G401 (cell line): ENCODE data around the gene LAMA1. TPM values are rescaled to one million over a fixed set of nuclear protein-coding genes. Genes with fewer than 3 reads are reported as not detected.

Experiments
- DNase-seq: peaks from one replicate; pipeline ENCODE4 v3.0.0-alpha.2; 2015; ENCODE audit warnings: low spot score
- in situ Hi-C: cut with HindIII; loops from 2 replicates; pipeline ENCODE4 v1.10.0; 2016; ENCODE audit warnings: low sequenced_read_pairs, mixed read lengths
- total RNA-seq: library from RNA; depleted of rRNA; stranded (reverse); fragments of >200 nt; shearing (Covaris generic); gene quantifications from 2 replicates; pipeline ENCODE4 v1.2.3, GENCODE V29; 2014

The LAMA1 gene
- total RNA-seq, 1 experiment from 2014 or later: 0.03 TPM

DNA sequence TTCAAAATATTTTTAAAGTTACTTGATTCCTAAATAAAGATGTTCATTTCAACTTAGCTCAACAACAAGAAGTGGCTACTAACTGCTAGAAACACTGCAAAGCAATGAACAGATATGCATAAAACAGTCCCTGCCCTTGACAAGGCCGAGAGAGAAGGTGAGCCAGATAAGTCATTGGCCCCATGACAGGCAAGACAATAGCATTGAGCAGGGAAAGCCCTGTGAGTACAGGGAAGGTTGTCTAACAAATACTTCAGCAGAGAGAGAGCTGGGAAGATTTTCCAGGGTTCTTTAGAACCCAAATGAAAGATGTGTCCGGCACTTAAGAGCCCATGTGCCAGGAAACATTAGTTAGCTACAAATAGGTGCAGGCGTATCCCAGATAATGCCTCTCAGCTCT lies 4.7 kb downstream of the LAMA1 start:
- in situ Hi-C loops: no loop called here

GRCh38 chr18:7111134-7111533 lies 6.5 kb downstream of the LAMA1 start:
- DNase-seq: no peak
- in situ Hi-C loops: no loop called here

More for the DNA sequence above, 4.7 kb downstream of the LAMA1 start:
- no peak for DNase-seq

DNA sequence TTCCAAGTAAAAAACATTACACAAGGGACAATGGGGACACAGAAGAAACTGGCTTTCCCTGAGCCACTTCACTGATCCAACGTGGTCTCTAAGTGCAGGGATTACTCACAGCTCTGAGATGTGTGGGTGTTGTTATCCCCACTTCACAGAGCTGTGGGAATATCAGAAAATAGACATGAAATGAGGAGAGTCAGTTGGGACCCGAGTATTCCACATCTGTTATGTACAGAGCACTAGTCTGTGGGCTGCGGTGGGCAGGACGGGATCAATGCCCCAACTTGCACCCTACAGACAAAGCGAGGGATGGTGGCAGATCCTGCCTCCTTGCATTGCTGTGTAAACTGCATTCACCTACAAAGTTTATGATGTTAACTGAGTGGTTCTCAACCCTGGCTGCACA lies 11.7 kb downstream of the LAMA1 start:
- no peak for DNase-seq
- in situ Hi-C loops: no loop called here

DNA sequence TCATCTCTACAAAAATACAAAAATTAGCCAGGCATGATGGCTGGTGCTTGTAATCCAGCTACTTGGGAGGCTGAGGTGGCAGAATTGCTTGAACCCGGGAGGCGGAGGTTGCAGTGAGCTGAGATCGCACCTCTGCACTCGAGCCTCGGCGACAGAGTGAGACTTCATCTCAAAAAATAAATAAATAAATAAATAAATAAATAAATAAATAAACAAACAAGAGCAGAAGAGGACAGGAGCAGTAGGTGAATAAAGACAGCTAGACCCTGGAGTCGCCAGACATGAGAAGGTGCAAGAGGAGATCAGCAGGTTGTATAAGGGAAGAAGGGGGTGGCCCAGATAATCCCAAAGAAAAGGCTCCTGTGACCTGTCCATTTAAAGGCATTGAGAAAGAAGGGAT lies 12.3 kb downstream of the LAMA1 start:
- no peak for DNase-seq
- in situ Hi-C loops: no loop called here

- DNase-seq: no peak
- in situ Hi-C loops: no loop called here
These were observed 12.9 kb downstream of the LAMA1 start for GRCh38 chr18:7104649-7105048.

- no peak for DNase-seq
- in situ Hi-C loops: no loop called here
These were observed 15.5 kb downstream of the LAMA1 start for GRCh38 chr18:7102131-7102530.

GRCh38 chr18:7096838-7097237 lies 20.8 kb downstream of the LAMA1 start:
- no peak for DNase-seq
- in situ Hi-C loops: no loop called here

DNA sequence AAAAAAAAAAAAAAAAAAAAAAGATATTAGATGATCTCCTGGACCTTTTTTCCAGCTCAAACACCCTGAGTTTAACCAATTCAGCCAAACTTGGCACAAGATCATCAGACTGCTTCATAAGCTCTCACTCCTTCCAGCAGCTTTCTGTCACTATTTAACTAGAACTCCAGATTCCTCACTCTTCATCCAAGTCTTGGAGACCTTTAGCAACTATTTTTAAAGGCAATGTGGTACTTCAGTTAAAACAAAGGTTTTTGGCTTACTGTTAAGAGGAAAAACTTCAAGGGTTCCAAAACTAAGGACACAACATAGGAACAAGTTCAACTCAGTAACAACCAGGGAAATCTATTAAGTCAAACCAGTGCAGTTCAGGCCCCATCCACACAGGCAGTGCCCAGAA lies 23.2 kb downstream of the LAMA1 start:
- DNase-seq: no peak
- in situ Hi-C loops: no loop called here

DNA sequence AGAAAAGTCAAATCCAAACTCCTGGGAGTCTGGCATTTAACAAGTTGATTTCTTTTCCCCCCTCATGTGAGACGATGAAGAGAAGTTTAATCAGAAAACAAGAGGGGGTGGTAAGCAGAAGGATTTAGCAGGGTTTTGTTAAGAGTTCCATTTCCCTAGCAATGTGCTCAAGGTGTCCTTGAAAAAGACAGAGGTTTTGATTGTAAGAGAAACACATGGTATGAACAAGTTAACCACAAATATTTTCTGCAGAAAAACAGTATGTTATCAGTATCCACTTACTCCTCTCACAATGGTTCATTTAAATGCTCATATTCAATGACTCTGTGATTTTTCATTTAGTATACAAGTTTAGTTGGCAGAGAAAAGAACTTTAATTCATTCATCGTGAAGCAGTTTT lies 26.8 kb downstream of the LAMA1 start:
- in situ Hi-C loops: no loop called here
- DNase-seq: no peak

- in situ Hi-C loops: no loop called here
- no peak for DNase-seq
These were observed 28.2 kb downstream of the LAMA1 start for GRCh38 chr18:7089369-7089768.

- DNase-seq: no peak
- in situ Hi-C loops: no loop called here
These were observed 33.2 kb downstream of the LAMA1 start for GRCh38 chr18:7084080-7085065.

DNA sequence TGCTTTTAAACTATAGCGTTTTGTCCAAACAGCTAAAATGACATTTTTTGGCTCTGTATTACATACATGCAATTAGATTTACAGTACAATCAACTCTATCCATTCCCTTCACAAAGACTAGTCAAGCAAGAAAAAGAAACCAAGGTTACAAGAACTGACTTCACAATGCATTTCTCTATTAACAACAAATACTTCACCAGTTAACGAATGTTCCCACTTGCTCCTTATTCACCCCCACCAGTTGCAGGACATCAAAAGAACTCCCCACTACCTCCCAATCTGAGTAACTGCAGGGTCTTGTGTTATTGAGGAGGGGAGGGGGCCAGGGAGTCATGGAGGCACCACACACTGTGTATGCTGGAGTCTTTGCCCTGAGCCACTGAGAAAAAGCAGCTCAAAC lies 34.9 kb downstream of the LAMA1 start:
- in situ Hi-C loops: no loop called here
- DNase-seq: no peak

DNA sequence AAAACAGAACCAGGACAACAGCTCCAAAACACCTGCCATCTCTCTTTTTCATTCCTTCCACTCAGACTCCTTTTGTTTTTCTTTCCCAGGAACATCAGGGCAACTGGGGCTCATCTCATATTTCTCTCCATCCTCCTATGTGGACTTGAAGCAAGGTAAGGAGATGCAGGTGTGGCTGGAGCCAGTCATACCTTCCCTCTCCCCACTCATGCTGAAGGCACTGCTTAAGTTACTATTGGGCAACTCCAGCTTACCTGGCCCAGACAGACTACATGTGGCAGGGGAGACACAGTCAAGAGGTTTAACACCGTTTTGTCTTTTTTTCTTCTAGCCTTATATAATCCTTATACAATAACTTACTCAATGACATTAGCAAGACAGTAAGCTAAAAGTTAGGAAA lies 38.4 kb downstream of the LAMA1 start:
- in situ Hi-C loops: no loop called here
- DNase-seq: no peak

- in situ Hi-C loops: no loop called here
- DNase-seq: no peak
These were observed 45.0 kb downstream of the LAMA1 start for GRCh38 chr18:7072593-7072992.

- in situ Hi-C loops: no loop called here
- DNase-seq: no peak
These were observed 46.0 kb downstream of the LAMA1 start for GRCh38 chr18:7071600-7071999.

DNA sequence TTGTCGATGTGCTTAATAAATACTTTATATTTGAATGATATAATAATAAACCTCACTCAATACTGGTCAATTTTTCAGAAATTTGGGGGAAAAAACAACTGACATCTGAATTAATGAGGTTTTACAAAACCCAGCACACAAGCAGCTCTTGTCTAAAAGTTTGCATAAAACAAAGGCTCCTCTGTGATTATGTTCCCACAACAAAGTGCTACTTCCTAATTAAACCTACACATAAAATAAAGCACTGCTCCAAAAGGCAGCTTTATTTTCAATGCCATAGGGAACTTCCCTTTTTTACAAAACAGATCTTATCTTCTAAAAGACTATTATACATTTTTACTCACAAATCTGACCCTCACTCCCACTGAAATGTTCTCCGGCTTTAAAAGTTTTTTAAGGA lies 47.1 kb downstream of the LAMA1 start:
- in situ Hi-C loops: no loop called here
- DNase-seq: no peak

DNA sequence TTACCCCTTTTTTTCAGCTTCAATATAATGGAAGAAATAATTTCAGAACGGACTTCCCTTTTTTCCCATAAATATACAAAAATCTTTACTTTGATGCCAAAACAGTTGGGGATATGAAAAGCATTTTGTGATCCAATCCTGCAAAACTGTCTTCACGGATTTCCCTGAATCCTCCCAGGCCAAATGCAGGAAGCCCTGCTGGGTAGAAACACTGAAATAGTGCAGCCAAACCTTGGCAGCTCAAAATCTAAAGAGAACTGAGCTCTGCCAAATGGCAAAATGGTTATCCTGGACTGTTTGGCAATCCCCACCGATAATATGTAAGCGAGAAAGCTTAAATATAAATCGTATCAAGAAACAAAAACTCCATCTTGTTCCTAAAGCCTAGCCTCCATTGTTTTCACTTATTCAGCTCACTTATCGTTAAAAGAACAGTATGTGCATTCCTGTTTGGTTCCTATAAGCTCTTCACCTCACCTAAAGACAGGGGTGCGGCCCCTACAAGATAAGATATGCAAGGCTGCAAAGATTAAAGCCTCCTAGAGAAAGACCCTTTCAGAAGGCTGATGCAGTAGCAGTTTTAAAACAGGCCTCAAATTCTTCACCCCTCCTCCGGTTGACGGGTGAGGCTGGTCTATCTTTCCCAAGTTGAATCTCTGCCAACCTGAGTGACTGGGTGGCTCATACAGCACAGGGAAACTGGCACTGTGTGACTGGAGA lies 48.6 kb downstream of the LAMA1 start:
- in situ Hi-C loops: no loop called here
- peak; percentile 41 for DNase-seq

DNA sequence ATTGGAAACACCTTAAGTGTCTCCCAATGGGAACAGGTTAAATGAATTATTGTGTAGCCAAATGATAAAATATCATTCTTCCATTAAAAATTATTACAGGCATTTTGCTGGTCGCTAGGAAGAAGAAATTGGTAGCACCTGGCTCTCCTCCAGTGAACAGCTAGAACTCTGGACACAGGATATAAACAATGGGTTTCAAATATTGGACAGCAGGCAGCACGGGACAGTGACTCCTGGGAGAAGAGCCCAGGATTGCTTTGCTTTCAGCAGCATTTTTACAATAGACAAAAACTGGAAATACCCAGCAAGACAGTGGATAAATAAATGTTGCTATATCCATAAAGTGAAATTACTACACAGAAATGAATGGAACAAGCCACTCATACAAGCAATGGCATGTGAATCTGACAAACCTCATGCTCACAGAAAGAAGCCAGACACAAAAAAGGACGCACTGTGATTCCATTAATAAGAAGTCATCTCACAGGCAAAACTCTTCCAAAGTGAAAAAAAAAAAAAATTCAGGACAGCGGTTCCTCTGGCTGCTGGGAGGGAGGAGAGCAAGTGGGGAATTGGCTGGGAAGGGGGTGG lies 50.5 kb downstream of the LAMA1 start:
- DNase-seq: peak; percentile 59
- in situ Hi-C loops: no loop called here

GRCh38 chr18:7065736-7066135 lies 51.9 kb downstream of the LAMA1 start:
- DNase-seq: no peak
- in situ Hi-C loops: no loop called here

- no peak for DNase-seq
- in situ Hi-C loops: no loop called here
These were observed 53.3 kb downstream of the LAMA1 start for GRCh38 chr18:7064346-7064745.
